DMS53 treated with DMSO at 0.1 percent for 48 hours (cell line): ENCODE results near the gene GRID2.
A peak's percentile ranks its signal among the peaks of the same experiment; 100 is the strongest.

Source experiments
- DNase-seq: peaks from one replicate; lab custom pipeline; 2025; ENCODE audit not compliant: unreplicated experiment; lab: John Stamatoyannopoulos, UW

GRID2 gene

DNA sequence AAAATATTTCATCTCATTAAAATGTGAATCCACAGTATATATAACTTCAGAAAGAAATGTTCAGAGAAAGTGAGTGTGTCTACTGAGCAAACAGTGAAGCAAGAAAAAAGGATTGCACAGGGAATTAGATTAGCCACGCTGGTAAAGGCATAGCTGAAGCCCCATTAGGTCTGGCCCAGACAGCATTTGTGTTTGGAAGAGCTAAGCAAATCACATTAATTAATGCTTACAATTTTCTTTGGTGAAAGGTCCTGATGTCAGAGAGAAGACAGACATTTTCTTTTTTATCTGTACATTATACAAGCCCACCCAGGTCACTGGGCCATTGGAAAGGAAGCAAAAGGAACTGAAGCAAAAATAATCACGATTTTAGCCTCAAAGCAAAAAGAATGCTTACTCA lies 354.6 kb downstream of the GRID2 start:
- DNase-seq, result no peak

DNA sequence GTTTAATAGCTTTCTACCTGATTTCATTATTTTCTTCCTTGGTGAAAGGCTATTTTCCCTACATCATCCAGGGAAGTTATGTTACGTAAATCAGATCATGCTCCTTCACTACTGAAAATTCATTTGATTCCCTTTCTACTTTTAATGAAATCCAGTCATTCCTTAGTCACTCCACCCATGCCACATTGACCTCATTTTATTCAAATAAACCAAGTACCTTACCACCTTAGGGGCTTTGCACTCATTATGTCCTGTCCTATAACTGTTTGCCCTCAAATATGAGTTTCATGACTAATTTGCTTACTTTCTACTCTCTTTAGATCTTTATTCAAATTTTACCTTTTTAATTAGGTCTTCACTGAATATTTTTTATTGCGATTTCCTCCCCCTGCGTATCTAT lies 374.0 kb downstream of the GRID2 start:
- no peak for DNase-seq

DNA sequence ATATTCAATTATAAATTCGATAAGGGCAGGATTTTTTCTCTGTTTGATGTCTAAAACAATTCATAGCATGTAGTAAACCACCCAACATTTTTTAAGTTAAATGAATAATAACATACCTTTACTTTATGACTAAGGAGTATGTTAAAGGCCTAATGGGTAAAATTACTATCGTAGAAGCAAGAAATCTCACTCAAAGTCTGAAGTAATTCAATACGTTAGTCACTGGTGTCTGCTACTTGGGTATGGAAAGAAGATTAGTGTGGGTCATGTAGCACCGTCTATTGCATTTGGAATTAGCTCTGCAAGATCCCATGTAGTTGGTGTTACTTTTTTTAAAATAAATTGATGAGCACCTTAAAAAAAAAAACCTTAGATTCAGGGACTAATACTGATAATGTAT lies 374.5 kb downstream of the GRID2 start:
- DNase-seq, result no peak

DNA sequence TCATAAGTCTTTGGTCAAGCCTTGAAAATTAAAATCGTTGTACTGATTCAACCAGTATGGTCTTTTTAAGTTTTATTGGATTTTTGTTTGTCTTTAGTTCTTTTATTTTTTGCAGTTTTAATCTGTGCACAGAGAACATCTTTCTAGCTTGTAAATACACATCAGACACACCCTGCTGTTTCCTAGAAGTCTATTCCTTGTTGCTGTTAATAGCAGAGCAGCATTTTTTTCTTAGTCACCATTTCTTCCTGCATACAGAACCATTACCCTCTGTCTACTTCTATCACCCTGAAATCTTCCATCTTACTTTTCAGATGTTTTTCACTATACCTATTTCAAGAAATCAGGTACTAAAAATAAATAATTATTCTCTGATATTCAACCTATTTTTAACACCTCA lies 375.4 kb downstream of the GRID2 start:
- no peak for DNase-seq

DNA sequence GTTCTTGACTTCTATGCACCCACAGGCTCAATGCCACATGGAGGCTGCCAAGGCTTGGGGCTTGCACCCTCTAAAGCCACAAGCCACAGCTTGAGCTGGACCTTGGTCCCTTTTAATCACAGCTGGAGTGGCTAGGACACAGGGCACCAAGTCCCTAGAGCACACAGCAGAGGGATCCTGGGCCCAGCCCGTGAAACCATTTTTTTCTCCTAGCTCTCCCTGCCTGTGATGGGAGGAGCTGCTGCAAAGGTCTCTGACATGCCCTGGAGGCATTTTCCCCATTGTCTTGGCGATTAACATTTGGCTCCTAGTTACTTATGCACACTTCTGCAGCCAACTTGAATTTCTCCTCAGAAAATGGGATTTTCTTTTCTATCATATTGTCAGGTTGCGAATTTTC lies 410.9 kb downstream of the GRID2 start:
- DNase-seq, result no peak

DNA sequence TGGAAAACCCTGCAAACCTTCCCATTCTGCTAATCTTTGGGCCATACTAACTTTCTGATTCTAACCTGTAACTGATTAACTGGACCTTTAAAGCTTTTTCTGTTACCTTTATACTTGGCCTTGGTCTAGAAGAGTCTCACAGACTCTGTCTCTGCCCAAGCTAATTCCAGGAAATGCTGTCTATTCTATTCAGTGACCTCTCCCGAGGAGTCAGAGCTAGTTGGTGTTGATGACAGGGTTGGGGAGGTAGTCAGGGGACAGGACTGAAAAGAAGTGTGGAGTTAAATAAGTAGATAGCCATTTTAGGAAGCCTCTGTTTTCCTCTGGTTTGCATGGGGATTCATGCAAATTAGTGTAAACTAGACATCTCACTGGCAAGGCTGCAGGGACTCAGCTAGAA lies 429.5 kb downstream of the GRID2 start:
- DNase-seq, result no peak

DNA sequence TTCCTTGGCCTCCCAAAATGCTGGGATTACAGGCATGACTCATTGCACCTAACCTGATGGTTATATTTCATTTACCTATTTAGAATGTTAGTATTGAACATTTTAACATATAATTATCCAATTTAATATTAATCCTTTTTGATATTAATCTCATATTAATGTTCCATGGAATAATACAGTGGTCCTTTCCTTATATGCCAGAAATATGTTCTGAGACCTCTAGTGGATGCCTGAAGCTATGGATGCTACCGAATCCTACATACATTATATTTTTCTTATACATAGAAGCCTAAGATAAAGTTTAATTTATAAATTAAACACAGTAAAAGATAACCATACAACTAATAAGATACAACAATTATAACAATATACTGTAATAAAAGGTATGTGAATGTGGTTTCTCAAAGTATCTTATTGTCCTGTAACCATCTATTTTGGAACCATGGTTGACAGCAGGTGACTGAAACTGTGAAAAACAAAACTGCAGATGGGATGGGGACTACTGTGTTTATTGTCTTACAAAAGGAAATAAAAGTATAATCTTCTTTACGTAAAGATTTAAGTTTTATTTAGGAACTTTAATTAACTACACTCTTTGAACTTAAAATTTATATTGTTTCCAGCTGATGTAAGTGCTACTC lies 431.4 kb downstream of the GRID2 start:
- no peak for DNase-seq

DNA sequence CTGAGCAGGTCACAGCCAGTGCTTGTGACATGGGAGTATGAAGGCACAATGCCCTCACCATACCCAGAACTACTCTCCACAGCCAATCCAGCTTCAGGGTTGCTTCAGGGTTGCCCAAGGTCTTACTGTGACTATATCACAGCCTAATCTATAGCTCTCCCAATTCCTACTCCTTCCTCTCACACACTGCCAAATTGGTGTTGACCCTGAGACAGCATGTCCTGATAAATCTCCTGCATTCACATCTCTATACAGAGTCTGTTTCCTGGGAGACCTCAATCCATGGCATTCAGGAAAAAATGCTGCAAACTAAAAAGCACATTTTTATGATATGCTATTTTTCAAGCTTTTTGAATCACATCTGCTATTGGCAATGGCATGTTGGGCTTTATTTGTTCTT lies 456.7 kb downstream of the GRID2 start:
- DNase-seq, result no peak

DNA sequence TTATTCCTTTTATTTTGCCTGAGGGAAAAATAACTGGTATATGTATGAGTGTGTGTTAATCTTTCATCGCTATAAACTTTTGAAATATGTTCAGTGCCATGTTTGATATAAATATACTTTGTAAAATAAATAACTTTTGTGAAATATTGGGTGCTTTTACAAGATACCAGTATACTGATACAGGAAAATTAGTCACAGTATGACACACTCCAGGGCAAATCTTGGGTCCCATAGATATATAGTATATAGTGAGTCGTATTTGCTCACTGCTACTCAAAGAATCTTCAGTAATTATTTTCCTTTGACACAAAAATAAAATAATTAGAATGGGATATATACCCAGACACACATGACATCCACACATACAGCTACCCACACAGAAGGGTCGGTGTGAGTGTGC lies 472.3 kb downstream of the GRID2 start:
- no peak for DNase-seq

DNA sequence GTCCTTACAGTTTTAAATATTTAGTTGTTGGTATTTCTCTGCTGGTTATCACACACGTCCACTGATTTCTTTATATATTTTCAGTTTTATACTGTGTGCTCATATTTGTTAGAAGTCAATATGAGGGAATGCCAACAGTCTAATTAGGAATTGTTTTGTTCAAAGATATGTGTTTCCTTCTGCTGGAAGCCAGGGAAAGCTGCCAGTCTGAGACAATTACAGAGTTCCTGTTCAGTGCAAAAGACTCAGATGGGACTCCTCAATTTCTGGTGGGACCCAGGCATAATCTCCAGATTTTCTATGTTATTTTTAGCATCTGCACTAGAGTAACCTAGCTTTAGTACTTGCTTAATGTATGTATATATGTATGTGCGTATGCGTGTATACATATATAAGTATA lies 486.0 kb downstream of the GRID2 start:
- no peak for DNase-seq

DNA sequence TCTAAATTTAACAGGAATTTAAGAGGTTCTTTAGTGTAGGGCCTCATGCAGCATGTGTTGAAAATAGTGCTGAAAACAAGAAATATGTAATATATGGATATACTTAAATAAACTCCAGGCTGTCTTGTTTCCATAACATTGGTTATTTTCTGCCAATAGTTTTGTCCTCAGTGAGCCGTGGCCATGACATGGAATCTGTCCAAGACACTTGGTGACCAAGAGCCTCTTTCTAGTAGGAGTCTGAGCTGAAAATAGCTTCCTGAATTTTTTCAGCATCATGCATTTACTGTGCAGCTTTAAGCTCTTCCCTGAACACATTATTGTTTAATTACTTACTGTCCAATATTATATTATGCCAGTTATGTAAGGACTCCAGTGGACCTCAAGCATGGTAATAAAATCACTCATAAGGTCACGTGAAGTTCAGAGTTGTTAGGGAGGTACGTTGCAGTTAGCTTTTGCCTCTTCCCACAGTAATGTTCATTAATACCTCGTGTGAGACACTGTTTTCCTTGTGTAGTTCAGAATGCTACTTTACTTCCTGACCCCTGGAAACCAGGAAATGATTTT lies 488.2 kb downstream of the GRID2 start:
- DNase-seq, result peak; percentile 25

DNA sequence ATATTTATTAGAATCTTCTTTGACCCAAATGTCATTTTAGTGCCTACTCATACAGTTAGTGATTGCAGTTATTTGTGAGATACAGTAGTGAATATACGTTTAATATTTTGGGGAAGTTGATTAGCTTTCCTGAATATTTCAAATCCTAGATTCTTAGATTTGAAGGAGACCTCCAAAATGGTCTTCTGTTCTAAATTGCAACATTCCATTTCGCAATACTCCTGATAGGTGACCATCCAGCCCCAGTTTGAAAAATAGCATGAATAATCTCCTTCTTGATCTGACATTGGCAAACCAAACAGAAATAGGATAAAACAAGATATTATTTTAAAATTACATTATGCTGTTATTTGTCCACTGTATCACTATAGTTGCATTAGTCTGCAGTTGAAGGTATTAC lies 505.6 kb downstream of the GRID2 start:
- no peak for DNase-seq

DNA sequence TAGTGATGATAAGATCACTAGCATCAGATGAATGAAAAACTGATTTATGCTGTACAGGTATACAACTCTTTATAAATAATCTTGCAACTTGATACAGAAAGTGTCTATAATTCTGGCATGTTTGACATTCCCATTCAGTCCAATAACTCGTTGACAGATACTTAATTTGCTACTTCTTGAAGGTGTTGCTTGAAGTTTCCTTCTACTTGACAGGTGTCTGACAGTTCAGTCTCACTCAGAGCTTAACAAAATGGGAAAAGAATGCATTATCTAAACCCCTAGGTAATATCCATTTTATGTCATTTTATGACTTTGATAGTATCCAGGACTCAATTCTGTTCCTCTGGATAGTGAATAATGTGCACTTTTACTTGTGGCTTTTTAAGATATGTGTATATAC lies 508.9 kb downstream of the GRID2 start:
- no peak for DNase-seq

DNA sequence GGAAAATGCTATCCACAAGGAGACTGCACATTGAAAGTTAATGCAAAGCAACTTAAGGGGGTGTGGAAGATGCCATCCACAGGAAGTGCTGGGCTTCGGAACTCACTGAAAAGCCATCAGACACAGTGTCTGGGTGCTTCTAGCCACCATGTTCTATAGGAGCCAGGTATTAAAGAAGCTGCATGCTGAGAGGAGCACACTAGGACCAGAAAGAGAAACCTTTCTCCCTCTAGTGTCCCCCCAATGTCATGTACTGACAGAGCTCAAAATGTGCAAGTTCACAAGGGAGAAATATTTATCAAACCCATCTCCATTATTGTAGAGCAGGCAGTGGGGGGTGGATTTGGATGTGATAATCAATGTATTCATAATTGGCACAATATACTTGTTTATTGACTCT lies 510.9 kb downstream of the GRID2 start:
- DNase-seq, result no peak

DNA sequence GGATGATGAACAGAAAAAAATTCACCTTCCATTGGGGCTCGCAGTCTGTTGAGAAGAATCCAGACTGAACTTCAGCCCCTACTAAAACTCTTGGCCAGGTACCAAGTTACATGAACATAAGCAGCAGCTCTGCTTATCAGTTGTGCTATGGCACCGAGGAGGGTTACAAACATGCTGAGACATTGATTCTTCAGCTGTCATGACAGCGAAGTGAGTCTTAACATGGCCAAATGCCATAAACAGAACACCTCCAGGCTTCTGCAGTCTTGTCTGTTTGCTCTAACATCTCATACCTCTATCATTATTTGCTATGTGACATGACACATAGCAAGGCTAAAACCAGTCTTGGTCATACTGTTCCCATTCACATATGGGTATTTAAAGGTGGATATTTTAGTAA lies 521.5 kb downstream of the GRID2 start:
- DNase-seq, result no peak

DNA sequence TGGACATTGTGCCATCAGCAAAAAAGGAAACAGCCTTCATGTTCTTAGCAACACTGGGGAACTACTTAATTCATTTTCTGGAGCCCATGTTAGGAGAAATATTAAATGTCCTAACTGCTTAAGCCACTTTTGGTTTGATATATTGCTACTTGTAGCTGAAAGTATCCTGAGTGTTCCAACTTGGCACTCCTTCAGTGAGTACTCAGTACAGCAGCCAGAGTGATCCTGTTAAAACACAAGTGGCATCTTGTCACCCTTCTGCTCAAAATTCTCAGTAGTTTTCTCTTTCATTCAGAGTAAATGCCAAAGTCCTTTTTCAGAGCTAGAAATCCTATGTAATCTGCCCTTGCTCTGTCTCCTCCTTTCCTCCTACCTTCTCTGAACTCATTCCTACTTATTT lies 522.0 kb downstream of the GRID2 start:
- DNase-seq, result no peak

DNA sequence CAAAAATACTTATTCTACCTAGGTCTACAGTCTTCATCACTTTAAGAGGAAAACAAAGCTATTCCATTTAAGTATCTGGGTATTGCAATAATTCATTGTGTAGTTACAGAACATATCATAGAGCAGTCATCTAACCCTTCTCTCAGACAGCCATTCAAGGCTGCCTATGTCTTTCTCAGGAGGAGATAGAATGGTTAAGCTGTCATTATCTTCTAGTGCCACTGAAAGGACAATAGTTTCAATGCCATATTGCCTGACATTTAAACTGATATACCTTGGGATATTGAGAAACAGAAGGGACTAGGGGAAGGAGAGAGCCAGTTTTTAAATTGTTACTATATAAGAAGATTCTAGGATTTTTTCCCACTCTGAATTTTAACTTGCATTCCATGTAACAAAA lies 527.0 kb downstream of the GRID2 start:
- DNase-seq, result no peak

DNA sequence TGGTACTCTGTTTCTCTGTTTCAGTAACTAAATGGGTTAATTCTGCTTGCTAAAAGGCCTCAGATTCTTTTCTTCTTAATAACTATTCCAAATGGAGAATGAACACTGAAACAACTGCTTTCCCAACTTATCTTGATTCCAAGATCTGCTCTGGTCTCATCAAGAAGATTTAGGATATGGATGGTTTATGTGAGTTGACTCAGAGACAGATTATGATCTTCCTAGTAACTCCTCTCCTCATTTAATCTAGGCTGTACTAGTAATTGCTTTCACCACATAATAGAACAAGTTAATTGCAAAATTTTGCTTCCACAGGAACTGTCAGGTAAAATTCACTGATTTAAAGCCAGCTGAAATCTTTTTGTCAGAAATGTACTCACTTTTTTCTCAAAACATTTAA lies 537.1 kb downstream of the GRID2 start:
- no peak for DNase-seq

DNA sequence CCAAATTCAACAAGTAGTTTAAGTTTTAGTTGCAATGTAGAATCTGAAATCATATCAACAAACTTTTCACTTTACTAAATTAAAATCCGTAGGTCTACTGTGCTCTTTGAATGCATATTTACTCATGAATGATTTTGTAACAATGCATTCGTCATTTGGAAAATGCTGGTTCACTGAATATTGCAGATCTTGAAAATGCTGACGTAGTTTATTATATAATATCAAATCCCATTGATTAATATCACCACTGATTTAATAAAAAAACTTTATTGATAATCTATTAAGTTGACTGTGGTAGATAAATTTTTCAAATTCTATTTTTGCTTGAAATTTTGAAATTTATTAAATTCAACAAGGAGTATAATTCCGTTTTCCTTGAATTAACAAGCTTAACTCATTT lies 540.0 kb downstream of the GRID2 start:
- DNase-seq, result no peak

DNA sequence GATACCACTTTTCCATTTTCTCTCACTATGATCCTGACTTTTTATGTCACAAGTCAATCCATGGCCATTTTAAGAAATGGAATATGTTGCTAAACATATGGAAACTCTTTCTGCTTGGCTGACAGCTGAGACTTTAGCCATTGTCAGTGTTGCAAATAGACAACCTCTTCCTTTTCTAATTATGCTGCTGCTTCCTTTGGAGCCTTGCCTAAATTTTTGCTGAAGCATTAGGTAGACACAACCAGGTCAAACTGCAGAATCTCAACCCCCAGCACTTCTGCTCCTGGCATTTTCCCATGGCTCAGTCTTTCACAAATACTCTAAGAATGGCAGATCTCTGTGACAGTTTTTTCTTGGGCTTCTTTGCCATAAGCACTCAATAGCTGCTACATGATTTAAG lies 543.3 kb downstream of the GRID2 start:
- DNase-seq, result no peak

DNA sequence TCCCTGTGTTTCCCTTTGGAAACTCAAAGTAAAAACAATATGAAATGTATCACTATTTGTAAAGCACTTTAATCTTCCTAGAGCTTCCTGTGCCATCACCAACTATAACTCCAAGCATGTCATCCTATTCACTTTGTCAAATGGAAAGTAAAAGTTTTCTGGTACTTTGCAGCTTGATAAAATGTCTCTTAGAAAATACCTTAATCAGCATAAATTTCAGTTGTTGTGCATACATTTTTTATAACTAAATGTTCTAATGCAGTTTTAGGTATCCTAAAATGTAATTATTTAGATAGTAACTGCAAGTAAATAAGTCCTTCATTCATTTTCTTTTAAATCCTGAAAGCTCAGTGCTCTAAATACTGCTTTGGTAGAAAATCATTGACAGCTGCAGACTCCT lies 558.7 kb downstream of the GRID2 start:
- DNase-seq, result no peak

DNA sequence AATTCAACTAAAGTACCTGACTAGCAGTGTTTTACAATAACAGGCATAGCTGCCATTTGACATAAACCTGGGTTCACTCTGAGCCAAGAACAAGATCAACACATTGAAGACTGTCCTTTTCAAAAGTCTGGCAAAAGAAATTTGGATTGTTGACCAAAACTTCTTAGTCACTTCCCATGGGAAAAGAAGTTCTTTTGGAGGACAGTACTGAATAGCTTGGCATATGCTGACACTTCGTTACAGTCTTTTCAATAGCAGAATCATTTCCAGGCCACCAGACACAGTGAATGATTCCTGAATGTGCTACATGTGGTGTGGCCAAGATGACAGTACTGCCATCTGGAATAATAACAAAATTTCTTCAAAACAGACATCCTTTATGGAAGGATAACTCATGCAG lies 560.3 kb downstream of the GRID2 start:
- DNase-seq, result no peak

DNA sequence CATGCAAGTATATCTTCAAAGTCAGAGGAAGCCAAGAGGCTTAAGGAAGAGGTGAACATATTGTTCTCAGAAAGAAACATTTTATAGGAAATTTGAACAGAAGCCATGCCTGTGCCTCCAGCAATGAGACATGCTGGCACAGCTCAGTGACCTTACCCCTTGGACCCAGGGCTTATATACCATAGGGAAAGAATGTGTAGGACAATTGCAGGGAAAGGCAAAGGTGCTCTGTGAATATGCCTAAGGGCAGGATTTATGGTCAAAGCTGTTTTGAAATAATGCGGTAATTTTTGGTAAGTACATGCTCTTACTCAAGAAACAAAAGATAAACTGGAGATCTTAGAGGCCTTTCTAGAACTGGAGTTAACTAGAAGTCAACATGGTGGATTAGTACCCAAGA lies 568.8 kb downstream of the GRID2 start:
- no peak for DNase-seq
